ENCODE results near the gene LIN7B. TPM values are rescaled to one million over a fixed set of nuclear protein-coding genes. Genes with fewer than 3 reads are reported as not detected.

Gene LIN7B
- total and polyA plus RNA-seq, 2 experiments from 2014 or later = 1.2 to 10.5 TPM

- peak in 1 of 2 experiments; percentile 38; a peak in 1 of 4 replicates for TF ChIP-seq CTCF (conservative IDR thresholded peaks at IDR 0.05; ENCODE audit: low read depth in 2 of 2)
- no peak for TF ChIP-seq NANOG (IDR thresholded peaks at IDR 0.05; ENCODE audit: borderline replicate concordance)
Observed at GRCh38 chr19:49133621-49134454, 19.7 kb downstream of the LIN7B start (continued).

GRCh38 chr19:49135686-49136085 lies 21.5 kb downstream of the LIN7B start:
- no peaks in the 10 kb centered on the region for H4K20me1 ChIP-seq (replicated peaks; ENCODE audit: insufficient read depth)
- Mint-ChIP-seq H3K36me3 (ENCODE audit: low read depth) (peaks cover 39% of the 10 kb centered on the region), H3K9me3 (no peaks in the 10 kb centered on the region), H3K27me3 (ENCODE audit: insufficient read depth, low read depth, poor library complexity) (peaks cover 13% of the 10 kb centered on the region), H3K4me3 (no peak overlapping the region), H3K27ac (peak overlapping the region; percentile 59), H3K4me1 (peaks cover 21% of the 10 kb centered on the region; the same call in 2 of the 3 replicates)
- H3K4me3 ChIP-seq = no peak overlapping the region
- 0 out of 2 replicates have a peak overlapping the region, but pooled peaks have one; percentile 14 for H3K4me2 ChIP-seq
- H3F3A ChIP-seq (replicated peaks; ENCODE audit: low read depth) = peaks cover 13% of the 10 kb centered on the region; the same call in 1 of the 2 replicates
- H3K4me1 ChIP-seq (ENCODE audit: insufficient read depth) = peaks cover 11% of the 10 kb centered on the region
- H3K27me3 ChIP-seq (ENCODE audit: insufficient read depth) = no peaks in the 10 kb centered on the region
- no peaks in the 10 kb centered on the region for H3K9me2 ChIP-seq (ENCODE audit: insufficient read depth)
- no peaks in the 10 kb centered on the region for H3K79me2 ChIP-seq (replicated peaks; ENCODE audit: insufficient read depth)
- peaks cover 3% of the 10 kb centered on the region; the same call in 1 of the 2 replicates for H3K36me3 ChIP-seq (ENCODE audit: insufficient read depth)
- ATAC-seq = no peak
- H2AFZ ChIP-seq = no peak overlapping the region
- no peak for DNase-seq (ENCODE audit: low spot score)
- 0 out of 2 replicates have a peak overlapping the region, but pooled peaks have one; percentile 32 for H3K27ac ChIP-seq (ENCODE audit: low read depth)
- TF ChIP-seq EZH2 (IDR thresholded peaks at IDR 0.05; ENCODE audit: low read depth, unreplicated experiment) (no peak), JUNB (IDR thresholded peaks at IDR 0.05; ENCODE audit: unreplicated experiment) (no peak), ZNF462 (CRISPR knock-in tag; IDR thresholded peaks at IDR 0.05) (no peak), REST (IDR thresholded peaks at IDR 0.05; ENCODE audit: unreplicated experiment) (no peak), STAT1 (IDR thresholded peaks at IDR 0.05; ENCODE audit: unreplicated experiment) (no peak), ZNF114 (CRISPR knock-in tag; IDR thresholded peaks at IDR 0.05) (no peak), CTCF (conservative IDR thresholded peaks at IDR 0.05; ENCODE audit: low read depth in 2 of 2) (no peak), NANOG (IDR thresholded peaks at IDR 0.05; ENCODE audit: borderline replicate concordance) (no peak), POLR2AphosphoS5 (IDR thresholded peaks at IDR 0.05; ENCODE audit: low read depth) (no peak)

All from GM23338 (cell line).